SK-N-SH treated with all-trans-retinoic acid at 6 μM for 48 hours (cell line): ENCODE data around the gene ROBO1.

Source experiments
- ATAC-seq: fragments of 200-7000 bp; cut with Tn5 transposase; 3 replicates; pipeline ENCODE4 v1.9.1; 2020; ENCODE audit warnings: mild to moderate bottlenecking, moderate library complexity
- ARNTL ChIP-seq: fragments of 450-650 bp; formaldehyde crosslinking; IDR thresholded peaks from 2 replicates; pipeline ENCODE4 v1.5.0; 2020; ENCODE audit warnings: low read depth, mild to moderate bottlenecking, moderate library complexity, borderline replicate concordance
- BACH2 ChIP-seq: fragments of 250-450 bp; sonication (Bioruptor Pico); IDR thresholded peaks from 2 replicates; pipeline ENCODE4 v1.9.0; 2021; ENCODE audit warnings: mild to moderate bottlenecking, borderline replicate concordance
- CSDC2 ChIP-seq: fragments of 250-450 bp; sonication (Bioruptor Pico); IDR thresholded peaks from 2 replicates; pipeline ENCODE4 v1.5.0; 2020; ENCODE audit warnings: mild to moderate bottlenecking, moderate library complexity
- ISL1 ChIP-seq: fragments of 250-450 bp; sonication (Bioruptor Pico); IDR thresholded peaks from 2 replicates; pipeline ENCODE4 v2.1.2; 2022; ENCODE audit warnings: mild to moderate bottlenecking, moderate library complexity
- OSR1 ChIP-seq: fragments of 250-450 bp; sonication (Bioruptor Pico); IDR thresholded peaks from 2 replicates; pipeline ENCODE4 v1.8.0; 2022; ENCODE audit warnings: moderate library complexity, mild to moderate bottlenecking, inconsistent platforms
- PPARA ChIP-seq: fragments of 250-450 bp; sonication (Bioruptor Pico); IDR thresholded peaks from 2 replicates; pipeline ENCODE4 v1.5.0; 2020; ENCODE audit warnings: mild to moderate bottlenecking, borderline replicate concordance
- RARB ChIP-seq: fragments of 250-450 bp; sonication (Bioruptor Pico); IDR thresholded peaks from 2 replicates; pipeline ENCODE4 v1.8.0; 2021; ENCODE audit warnings: mild to moderate bottlenecking, moderate library complexity
- TCF4 ChIP-seq: fragments of 250-450 bp; sonication (Bioruptor Pico); IDR thresholded peaks from 2 replicates; pipeline ENCODE4 v1.8.0; 2021; ENCODE audit warnings: mild to moderate bottlenecking, moderate library complexity, borderline replicate concordance
- TOX ChIP-seq: fragments of 250-450 bp; sonication (Bioruptor Pico); IDR thresholded peaks from 2 replicates; pipeline ENCODE4 v1.8.0; 2021; ENCODE audit warnings: mild to moderate bottlenecking, moderate library complexity, borderline replicate concordance
- TSHZ2 ChIP-seq: fragments of 250-450 bp; sonication (Bioruptor Pico); IDR thresholded peaks from 2 replicates; pipeline ENCODE4 v1.5.0; 2020; ENCODE audit warnings: mild to moderate bottlenecking, moderate library complexity
- ZC3H10 ChIP-seq: fragments of 250-450 bp; sonication (Bioruptor Pico); IDR thresholded peaks from 2 replicates; pipeline ENCODE4 v1.5.1; 2021; ENCODE audit warnings: mild to moderate bottlenecking, moderate library complexity
- ZFP3 ChIP-seq: fragments of 250-450 bp; sonication (Bioruptor Pico); IDR thresholded peaks from 2 replicates; pipeline ENCODE4 v1.5.0; 2020; ENCODE audit warnings: mild to moderate bottlenecking, moderate library complexity
- ZNF565 ChIP-seq: fragments of 450-650 bp; formaldehyde crosslinking; conservative IDR thresholded peaks from 2 replicates; pipeline ENCODE4 v1.5.0; 2020; ENCODE audit warnings: low read depth, mild to moderate bottlenecking, moderate library complexity
- ZNF70 ChIP-seq: fragments of 450-650 bp; formaldehyde crosslinking; IDR thresholded peaks from 2 replicates; pipeline ENCODE4 v1.5.0; 2020; ENCODE audit warnings: mild to moderate bottlenecking, moderate library complexity
- ZNF8 ChIP-seq: fragments of 450-650 bp; formaldehyde crosslinking; IDR thresholded peaks from 2 replicates; pipeline ENCODE4 v1.5.0; 2020; ENCODE audit warnings: mild to moderate bottlenecking, moderate library complexity
- TF ChIP-seq, protein P1 (sequence below): fragments of 250-450 bp; sonication (Bioruptor Pico); IDR thresholded peaks from 2 replicates; pipeline ENCODE4 v1.8.0; 2020; ENCODE audit warnings: mild to moderate bottlenecking, moderate library complexity, borderline replicate concordance
- TF ChIP-seq, protein P2 (sequence below): fragments of 250-450 bp; sonication (Bioruptor Pico); IDR thresholded peaks from 2 replicates; pipeline ENCODE4 v1.5.1; 2021; ENCODE audit warnings: mild to moderate bottlenecking, moderate library complexity
- TF ChIP-seq, protein P3 (sequence below): fragments of 250-450 bp; sonication (Bioruptor Pico); IDR thresholded peaks from 2 replicates; pipeline ENCODE4 v1.5.1; 2020; ENCODE audit warnings: low read depth, mild to moderate bottlenecking, moderate library complexity

ROBO1 gene

GRCh38 chr3:79543218-79543982 is 224.4 kb downstream of the ROBO1 start (continued):
- TF ChIP-seq TSHZ2 (CRISPR knock-in tag) (no peak), ARNTL (CRISPR knock-in tag) (no peak)

DNA sequence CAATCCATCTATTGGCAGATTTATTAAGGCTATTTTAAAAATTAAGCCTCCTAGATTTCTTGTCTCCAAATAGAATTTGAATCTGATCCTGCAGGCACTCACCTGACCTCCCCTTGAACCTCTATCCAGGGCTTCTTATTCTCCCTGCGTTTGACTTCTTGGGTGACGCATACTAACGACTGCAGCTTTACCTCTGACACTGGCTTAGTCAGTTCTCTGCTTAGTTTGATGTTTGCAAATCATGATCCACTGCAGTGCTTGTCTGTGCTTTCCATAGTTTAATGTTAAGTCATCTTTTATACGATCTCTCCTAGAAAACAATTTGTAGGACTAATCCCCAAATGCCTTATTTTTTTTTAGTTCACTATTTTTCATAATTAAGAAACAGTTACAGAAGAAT is 233.1 kb downstream of the ROBO1 start:
- TF ChIP-seq PPARA (CRISPR knock-in tag) (no peak), ISL1 (CRISPR knock-in tag) (no peak), BACH2 (no peak), TCF4 (CRISPR knock-in tag) (no peak), ZNF70 (no peak), ZFP3 (CRISPR knock-in tag) (no peak), ZNF565 (CRISPR knock-in tag) (no peak), RARB (no peak)
- ATAC-seq, result no peak

DNA sequence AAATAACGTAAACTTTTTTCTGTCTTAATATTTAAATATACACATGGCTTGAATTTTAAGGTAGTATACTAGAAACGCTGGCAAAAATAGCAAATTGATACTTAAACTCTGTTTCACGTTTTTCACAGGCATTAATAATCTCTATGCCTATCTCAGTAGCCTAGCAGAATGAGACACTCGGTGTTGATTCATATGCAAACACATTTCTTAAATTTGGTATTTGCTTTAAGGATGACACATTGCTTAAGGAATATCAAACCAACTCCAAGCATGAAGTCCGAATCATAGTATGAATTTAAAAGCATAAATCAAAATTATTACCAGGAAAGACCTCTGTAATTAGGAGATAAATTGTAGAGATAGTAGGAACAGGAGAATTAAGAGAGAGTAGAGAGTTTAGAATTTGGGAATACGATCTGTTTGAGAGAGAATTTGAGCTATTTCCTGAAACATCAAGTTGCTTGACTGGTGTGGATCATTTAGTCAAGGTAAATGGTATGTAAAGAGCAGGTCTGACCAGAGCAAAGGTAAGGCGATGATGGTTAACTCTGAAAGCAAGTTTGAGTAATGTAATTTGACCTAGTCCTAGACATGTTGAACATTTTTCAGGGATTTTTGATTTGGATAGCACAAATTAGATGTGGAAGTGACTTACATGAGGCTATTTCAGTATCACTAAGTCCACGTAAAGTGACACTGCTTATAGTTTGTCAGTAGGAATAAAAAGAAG is 236.1 kb downstream of the ROBO1 start:
- TF ChIP-seq BACH2, result no peak
- no peak for TF ChIP-seq RARB
- TF ChIP-seq TSHZ2 (CRISPR knock-in tag), result no peak
- no peak for TF ChIP-seq CSDC2 (CRISPR knock-in tag)
- TF ChIP-seq, protein P1, sequence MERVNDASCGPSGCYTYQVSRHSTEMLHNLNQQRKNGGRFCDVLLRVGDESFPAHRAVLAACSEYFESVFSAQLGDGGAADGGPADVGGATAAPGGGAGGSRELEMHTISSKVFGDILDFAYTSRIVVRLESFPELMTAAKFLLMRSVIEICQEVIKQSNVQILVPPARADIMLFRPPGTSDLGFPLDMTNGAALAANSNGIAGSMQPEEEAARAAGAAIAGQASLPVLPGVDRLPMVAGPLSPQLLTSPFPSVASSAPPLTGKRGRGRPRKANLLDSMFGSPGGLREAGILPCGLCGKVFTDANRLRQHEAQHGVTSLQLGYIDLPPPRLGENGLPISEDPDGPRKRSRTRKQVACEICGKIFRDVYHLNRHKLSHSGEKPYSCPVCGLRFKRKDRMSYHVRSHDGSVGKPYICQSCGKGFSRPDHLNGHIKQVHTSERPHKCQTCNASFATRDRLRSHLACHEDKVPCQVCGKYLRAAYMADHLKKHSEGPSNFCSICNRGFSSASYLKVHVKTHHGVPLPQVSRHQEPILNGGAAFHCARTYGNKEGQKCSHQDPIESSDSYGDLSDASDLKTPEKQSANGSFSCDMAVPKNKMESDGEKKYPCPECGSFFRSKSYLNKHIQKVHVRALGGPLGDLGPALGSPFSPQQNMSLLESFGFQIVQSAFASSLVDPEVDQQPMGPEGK (CRISPR knock-in tag), result no peak
- no peak for TF ChIP-seq ZNF565 (CRISPR knock-in tag)
- TF ChIP-seq OSR1 (CRISPR knock-in tag), result no peak
- no peak for TF ChIP-seq ARNTL (CRISPR knock-in tag)
- TF ChIP-seq, protein P2, sequence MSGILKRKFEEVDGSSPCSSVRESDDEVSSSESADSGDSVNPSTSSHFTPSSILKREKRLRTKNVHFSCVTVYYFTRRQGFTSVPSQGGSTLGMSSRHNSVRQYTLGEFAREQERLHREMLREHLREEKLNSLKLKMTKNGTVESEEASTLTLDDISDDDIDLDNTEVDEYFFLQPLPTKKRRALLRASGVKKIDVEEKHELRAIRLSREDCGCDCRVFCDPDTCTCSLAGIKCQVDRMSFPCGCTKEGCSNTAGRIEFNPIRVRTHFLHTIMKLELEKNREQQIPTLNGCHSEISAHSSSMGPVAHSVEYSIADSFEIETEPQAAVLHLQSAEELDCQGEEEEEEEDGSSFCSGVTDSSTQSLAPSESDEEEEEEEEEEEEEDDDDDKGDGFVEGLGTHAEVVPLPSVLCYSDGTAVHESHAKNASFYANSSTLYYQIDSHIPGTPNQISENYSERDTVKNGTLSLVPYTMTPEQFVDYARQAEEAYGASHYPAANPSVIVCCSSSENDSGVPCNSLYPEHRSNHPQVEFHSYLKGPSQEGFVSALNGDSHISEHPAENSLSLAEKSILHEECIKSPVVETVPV (CRISPR knock-in tag), result no peak
- no peak for TF ChIP-seq TCF4 (CRISPR knock-in tag)
- TF ChIP-seq, all 23 proteins: peak for 0
- ATAC-seq, result no peak

DNA sequence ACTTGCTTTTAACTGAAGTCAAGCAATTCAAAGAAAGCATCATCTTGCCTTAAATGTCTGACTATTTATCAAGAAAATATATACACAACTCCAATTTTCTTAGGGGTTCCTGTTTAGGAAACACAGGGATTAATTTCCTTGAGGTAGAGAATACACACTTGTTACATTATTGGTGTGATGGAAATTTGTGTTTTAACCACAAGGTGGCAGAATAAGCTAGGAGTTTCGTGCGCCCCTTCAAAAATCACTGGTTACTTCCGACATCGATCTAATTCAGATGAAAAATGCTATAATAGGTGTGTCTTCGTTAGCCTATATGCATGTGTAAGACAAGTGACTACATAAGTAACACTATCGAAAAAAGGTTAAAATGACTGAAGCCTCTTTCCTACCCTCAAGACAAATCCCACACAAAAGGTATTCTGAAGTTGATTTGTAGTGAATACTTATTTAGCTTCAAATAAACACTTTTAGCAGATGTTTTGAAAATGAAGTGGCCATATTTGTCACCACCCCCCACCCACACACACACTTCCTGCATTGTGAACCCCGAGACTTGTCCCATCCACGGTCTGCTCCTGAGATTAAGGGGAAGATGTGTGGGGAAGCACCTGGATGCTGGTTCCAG is 246.5 kb downstream of the ROBO1 start:
- TF ChIP-seq, protein P3, sequence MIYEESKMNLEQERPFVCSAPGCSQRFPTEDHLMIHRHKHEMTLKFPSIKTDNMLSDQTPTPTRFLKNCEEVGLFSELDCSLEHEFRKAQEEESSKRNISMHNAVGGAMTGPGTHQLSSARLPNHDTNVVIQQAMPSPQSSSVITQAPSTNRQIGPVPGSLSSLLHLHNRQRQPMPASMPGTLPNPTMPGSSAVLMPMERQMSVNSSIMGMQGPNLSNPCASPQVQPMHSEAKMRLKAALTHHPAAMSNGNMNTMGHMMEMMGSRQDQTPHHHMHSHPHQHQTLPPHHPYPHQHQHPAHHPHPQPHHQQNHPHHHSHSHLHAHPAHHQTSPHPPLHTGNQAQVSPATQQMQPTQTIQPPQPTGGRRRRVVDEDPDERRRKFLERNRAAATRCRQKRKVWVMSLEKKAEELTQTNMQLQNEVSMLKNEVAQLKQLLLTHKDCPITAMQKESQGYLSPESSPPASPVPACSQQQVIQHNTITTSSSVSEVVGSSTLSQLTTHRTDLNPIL (CRISPR knock-in tag), result no peak
- TF ChIP-seq TSHZ2 (CRISPR knock-in tag) (no peak), ZNF8 (CRISPR knock-in tag) (no peak), CSDC2 (CRISPR knock-in tag) (no peak), ZNF565 (CRISPR knock-in tag) (no peak), TCF4 (CRISPR knock-in tag) (no peak), ZC3H10 (CRISPR knock-in tag) (no peak), TOX (CRISPR knock-in tag) (no peak), OSR1 (CRISPR knock-in tag) (no peak)
- peak; percentile 83 for ATAC-seq
